HG02588 (cell line): ENCODE measurements around the gene TIMMDC1.
A peak's percentile ranks its signal among the peaks of the same experiment; 100 is the strongest.
"Not testable (repeated sequence)": the region's sequence is repeated elsewhere in the genome, so short reads cannot be mapped to it uniquely, and the experiment has no call there.

ENCODE experiments used
- ATAC-seq: cut with Tn5 transposase; IDR thresholded peaks from one replicate; pipeline ENCODE4 v1.9.1; 2021; ENCODE audit warnings: mild to moderate bottlenecking, moderate library complexity; ENCODE audit not compliant: unreplicated experiment

The TIMMDC1 gene

GRCh38 chr3:119553823-119554415 is 55.6 kb downstream of the TIMMDC1 start:
- no peak for ATAC-seq

- ATAC-seq = no peak
Measured at GRCh38 chr3:119555309-119555735, 57.0 kb downstream of the TIMMDC1 start.

- no peak for ATAC-seq
Measured at GRCh38 chr3:119555929-119556328, 57.6 kb downstream of the TIMMDC1 start.

GRCh38 chr3:119557192-119557876 is 59.0 kb downstream of the TIMMDC1 start:
- no peak for ATAC-seq

- ATAC-seq = no peak
Measured at GRCh38 chr3:119557877-119558269, 59.5 kb downstream of the TIMMDC1 start.

- ATAC-seq = no peak
Measured at GRCh38 chr3:119558626-119559317, 60.4 kb downstream of the TIMMDC1 start.

GRCh38 chr3:119559441-119559963 is 61.2 kb downstream of the TIMMDC1 start, which contains the start of gene CD80:
Gene CD80, minus strand, starts transcription at chr3:119559614. Its CDS starts 1,886 bp downstream, at chr3:119557728.
- peak; percentile 46 for ATAC-seq

GRCh38 chr3:119560160-119560559 is 61.8 kb downstream of the TIMMDC1 start:
- no peak for ATAC-seq

- peak; percentile 76 for ATAC-seq
Measured at GRCh38 chr3:119562307-119562961, 64.1 kb downstream of the TIMMDC1 start.

- not testable (repeated sequence) for ATAC-seq
Measured at GRCh38 chr3:119563334-119563733, 65.0 kb downstream of the TIMMDC1 start.

GRCh38 chr3:119569156-119569555 is 70.8 kb downstream of the TIMMDC1 start:
- ATAC-seq = no peak

GRCh38 chr3:119570229-119570628 is 71.9 kb downstream of the TIMMDC1 start:
- ATAC-seq = no peak

- ATAC-seq = no peak
Measured at GRCh38 chr3:119571230-119571629, 72.9 kb downstream of the TIMMDC1 start.

- no peak for ATAC-seq
Measured at GRCh38 chr3:119571688-119572087, 73.3 kb downstream of the TIMMDC1 start.
